RWPE1 (cell line): ENCODE measurements around the gene CLDN2.

Experiments used
- CTCF ChIA-PET: fragments of 350-600 bp; sonication (Branson Sonifier 250); formaldehyde crosslinking; extraction: SDS; loops from one replicate; lab custom pipeline; 2021; lab: Yijun Ruan, JAX
- POLR2A ChIA-PET: fragments of 400-600 bp; formaldehyde crosslinking; extraction: SDS; loops from one replicate; lab custom pipeline; 2020; ENCODE audit warnings: antibody characterized with exemption; ENCODE audit not compliant: low non-redundant PET; lab: Yijun Ruan, JAX
- DNase-seq: peaks from one replicate; pipeline ENCODE4 v3.0.0; 2012; ENCODE audit warnings: low spot score
- H3K27ac ChIP-seq: fragments of 450-650 bp; 2 replicates; pipeline ENCODE4 v1.5.1; 2017
- TF ChIP-seq, protein P1 (sequence below): fragments of 450-650 bp; conservative IDR thresholded peaks from 2 replicates; pipeline ENCODE4 v1.5.1; 2017; ENCODE audit warnings: low read depth, mild to moderate bottlenecking

CLDN2 gene

DNA sequence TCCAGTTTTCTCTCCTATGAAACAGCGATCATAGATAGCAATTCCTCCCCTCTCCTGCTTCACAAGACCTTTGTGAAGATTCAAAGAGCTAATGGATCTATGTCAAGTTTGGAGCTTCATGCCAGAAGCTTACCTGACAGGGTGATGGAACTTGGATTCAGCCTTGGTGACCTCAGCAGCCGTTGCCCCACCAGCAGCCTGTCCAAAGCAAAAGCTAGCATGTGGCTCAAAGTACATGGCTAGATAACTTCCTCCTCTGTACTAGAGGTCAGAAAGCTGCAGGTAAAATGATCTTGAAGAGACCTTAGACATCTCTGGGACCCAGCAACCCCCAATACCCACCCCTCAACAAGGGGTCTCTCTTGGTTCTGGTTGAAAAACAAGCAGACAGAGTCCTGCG lies 18.9 kb upstream of the CLDN2 start:
- no peak overlapping the region for H3K27ac ChIP-seq
- DNase-seq: no peak
- CTCF ChIA-PET: no interaction called here
- TF ChIP-seq, protein P1, sequence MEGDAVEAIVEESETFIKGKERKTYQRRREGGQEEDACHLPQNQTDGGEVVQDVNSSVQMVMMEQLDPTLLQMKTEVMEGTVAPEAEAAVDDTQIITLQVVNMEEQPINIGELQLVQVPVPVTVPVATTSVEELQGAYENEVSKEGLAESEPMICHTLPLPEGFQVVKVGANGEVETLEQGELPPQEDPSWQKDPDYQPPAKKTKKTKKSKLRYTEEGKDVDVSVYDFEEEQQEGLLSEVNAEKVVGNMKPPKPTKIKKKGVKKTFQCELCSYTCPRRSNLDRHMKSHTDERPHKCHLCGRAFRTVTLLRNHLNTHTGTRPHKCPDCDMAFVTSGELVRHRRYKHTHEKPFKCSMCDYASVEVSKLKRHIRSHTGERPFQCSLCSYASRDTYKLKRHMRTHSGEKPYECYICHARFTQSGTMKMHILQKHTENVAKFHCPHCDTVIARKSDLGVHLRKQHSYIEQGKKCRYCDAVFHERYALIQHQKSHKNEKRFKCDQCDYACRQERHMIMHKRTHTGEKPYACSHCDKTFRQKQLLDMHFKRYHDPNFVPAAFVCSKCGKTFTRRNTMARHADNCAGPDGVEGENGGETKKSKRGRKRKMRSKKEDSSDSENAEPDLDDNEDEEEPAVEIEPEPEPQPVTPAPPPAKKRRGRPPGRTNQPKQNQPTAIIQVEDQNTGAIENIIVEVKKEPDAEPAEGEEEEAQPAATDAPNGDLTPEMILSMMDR: no peak
- POLR2A ChIA-PET: no interaction called here

DNA sequence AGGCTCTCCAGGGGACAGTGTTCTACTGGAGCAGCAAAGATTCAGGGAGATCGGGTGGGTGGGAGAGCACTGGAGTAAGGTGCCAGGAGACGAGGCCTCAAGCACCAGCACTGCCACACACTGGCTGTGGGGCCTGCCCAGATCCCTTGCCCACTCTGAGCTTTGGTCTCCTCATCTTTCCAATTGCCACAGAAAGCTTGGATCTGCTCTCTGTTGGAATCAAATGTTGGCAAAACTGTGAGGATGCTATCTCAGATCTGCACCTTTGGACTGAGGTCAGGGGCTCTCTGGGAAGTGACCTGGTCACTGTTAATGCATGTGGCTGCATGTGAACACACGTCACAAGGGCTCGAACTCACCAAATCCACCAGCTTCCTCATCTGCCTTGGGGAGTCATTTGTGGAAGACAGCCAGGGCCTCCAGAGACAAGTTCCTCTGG lies 18.4 kb upstream of the CLDN2 start:
- ChIA-PET POLR2A (no interaction called here), CTCF (no interaction called here)
- TF ChIP-seq, protein P1: no peak
- H3K27ac ChIP-seq: no peak overlapping the region
- no peak for DNase-seq

DNA sequence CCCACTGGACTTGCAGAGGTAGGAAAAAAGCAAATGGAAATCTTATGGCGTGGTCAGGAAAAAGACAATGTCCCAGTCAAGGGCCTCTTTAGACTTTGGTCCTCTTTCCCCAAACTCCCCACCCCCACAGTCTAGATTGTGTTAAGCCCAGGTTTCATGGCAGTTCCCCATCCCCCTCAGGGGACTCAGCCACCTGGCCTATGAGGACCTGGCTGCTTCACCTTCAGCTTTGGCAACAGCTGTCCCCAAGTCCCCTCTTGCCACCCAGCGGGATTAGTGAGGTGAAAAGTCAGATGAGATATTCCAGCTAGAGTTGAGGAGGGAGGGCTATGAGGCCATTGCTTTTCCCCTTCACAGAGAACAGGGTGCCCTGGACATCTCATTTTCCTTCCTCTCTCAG lies 17.5 kb upstream of the CLDN2 start:
- TF ChIP-seq, protein P1: no peak
- ChIA-PET CTCF (interaction anchor here (0.6 kb wide), 1 partner anchor 672 kb away, joined by 4 read pairs; no protein-coding TSS in a partner anchor), POLR2A (no interaction called here)
- H3K27ac ChIP-seq: no peak overlapping the region
- no peak for DNase-seq

DNA sequence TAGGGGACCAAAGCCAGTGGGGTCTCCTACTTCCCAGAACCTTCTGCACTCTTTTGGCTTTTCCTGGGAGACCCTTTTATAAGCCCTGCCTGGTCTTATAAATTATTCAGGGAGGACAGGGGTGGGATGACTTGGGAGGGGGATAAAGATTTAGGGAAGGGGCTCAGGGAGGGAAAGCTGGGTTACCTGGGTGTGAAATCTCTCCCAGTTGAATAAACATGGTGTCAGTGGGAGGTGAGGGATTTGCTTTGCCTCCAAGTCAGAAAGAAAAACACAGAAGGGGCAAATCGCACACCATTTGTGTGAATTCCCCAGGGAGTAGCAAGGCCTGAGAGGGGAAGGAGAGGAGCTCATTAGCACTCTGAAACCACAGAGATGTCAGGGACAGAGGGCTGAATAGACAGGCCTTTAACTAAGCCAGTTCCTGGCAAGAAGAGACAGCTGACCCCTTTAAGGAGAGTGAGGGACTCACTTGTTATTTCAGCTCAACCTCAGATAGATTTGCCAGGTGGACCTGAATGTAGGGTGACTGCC lies 16.8 kb upstream of the CLDN2 start, which contains the start of gene RIPPLY1:
TSS of gene RIPPLY1 (minus strand) at position 51 of the 534 bp plus-strand sequence. CDS start 54 bp downstream, outside the sequence.
- no peak within 1 kb of the TSS for H3K27ac ChIP-seq
- CTCF ChIA-PET: no interaction called here
- TF ChIP-seq, protein P1: no peak
- no peak for DNase-seq
- POLR2A ChIA-PET: no interaction called here

DNA sequence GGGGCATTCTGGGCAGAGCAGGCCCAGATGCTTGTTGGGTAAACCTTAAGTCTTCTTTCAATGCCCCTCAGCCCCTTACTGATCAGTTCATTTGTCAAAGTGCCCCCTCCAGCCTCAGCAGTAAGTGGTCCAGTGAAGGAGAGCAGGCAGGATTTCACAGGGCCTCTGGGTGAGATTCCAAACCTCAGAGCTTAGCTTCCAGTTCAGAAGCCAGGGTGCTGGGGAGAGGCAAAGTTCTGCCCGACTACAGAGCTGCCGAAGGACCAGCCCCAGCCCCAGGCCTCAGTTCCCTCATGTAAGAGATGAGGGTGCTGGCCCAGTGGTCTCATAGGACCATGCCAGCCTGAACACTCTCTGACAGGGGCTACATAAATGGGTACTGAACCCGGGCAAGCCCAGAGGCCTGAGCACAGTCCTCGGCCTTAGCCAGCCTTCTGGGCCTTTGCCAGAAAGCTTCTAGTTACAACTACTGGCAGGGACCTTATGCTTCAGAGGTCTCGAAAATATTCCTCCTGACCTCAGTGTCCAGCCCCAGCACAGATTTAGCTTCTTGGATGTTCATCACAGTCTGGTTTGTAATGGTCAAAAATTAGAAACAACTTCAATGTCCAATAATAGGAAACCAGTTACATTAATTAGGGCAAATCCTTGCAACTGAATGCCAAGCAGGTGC lies 16.2 kb upstream of the CLDN2 start:
- ChIA-PET CTCF (interaction anchor here (2.1 kb wide), 1 partner anchor 10 kb away, joined by 6 read pairs; no protein-coding TSS in a partner anchor), POLR2A (no interaction called here)
- TF ChIP-seq, protein P1: no peak
- H3K27ac ChIP-seq: no peak overlapping the region
- DNase-seq: no peak

DNA sequence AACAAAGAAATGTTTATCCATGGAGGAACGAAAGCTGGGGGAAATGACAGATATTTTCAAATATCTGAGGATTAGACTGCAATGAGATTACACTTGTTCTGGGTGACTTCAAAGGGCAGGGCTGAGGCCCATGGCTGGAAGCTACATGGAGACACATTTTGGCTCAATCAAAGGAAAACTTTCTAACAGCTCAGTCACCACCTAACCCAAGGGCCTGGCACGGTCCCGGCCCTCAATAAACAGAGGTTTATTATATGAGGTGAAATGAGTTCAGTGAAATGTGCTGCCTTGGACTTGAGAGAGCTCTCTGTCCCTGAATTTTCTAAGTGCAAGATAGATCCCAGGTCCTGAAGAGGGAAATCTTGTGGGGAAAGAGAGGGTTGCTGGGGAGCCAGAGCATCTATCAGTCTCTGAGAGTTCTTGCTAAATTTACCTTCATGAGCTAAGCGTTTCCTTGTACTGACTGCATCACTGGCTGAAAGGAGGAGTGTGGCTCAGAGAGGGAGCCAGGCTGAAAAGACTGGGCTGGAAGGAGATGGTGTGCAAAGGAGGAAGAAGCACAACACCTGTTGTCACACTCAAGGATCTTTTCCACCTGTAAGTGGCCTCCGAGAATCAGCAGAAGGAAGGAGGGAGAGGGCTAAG lies 15.0 kb upstream of the CLDN2 start:
- no peak overlapping the region for H3K27ac ChIP-seq
- CTCF ChIA-PET: interaction anchor here (0.6 to 2.1 kb wide), 2 partner anchors 11 to 62 kb away, joined by 3 to 6 read pairs; no protein-coding TSS in a partner anchor
- DNase-seq: no peak
- POLR2A ChIA-PET: no interaction called here
- TF ChIP-seq, protein P1: no peak
